HCT116 (cell line): ENCODE measurements around the gene CEP41. TPM values are rescaled to one million over a fixed set of nuclear protein-coding genes. Genes with fewer than 3 reads are reported as not detected.

Experiments used
- ATAC-seq: fragments of 200-7000 bp; cut with Tn5 transposase; 2 replicates; pipeline ENCODE4 v1.9.1; 2020; ENCODE audit warnings: mild to moderate bottlenecking, moderate library complexity
- BruUV-seq: library from RNA; stranded (reverse); fragments of 400-500 nt; replicated peaks from 2 replicates; lab custom pipeline; 2021; lab: Mats Ljungman, UMichigan
- CTCF ChIA-PET: fragments of 300-600 bp; sonication (Branson Sonifier 250); formaldehyde crosslinking; loops from one replicate; lab custom pipeline; 2021; ENCODE audit warnings: antibody characterized with exemption; lab: Charles Lee
- POLR2A ChIA-PET: fragments of 300-600, 350-600 bp; sonication (Branson Sonifier 250); formaldehyde crosslinking; loops from one replicate; lab custom pipeline; 2021; ENCODE audit warnings: antibody characterized with exemption; lab: Charles Lee
- RAD21 ChIA-PET, 2 experiments: fragments of 300-600 bp; sonication (Branson Sonifier 250); formaldehyde crosslinking; loops; one replicate each; lab custom pipeline; 2023; ENCODE audit warnings: low total read pairs in 2 of 2; ENCODE audit not compliant: uncharacterized antibody in 2 of 2, unreplicated experiment in 2 of 2, low non-redundant PET in 1 of 2; lab: Charles Lee
- DNase-seq: peaks from one replicate; pipeline ENCODE4 v3.0.0-alpha.2; 2010; ENCODE audit warnings: low read depth, low spot score
- H2AFZ ChIP-seq: fragments of 200-600 bp; shearing (Covaris generic), sonication (generic); 2 replicates; pipeline ENCODE4 v1.6.1; 2017; ENCODE audit warnings: low read depth, mixed run types, mixed read lengths, antibody characterized with exemption, low read length; ENCODE audit not compliant: poor library complexity, severe bottlenecking
- H3K27ac ChIP-seq: 2 replicates; pipeline ENCODE4 v1.5.1; 2012; ENCODE audit warnings: low read depth, low read length
- H3K27me3 ChIP-seq: fragments of 200-600 bp; sonication (generic); 2 replicates; pipeline ENCODE4 v1.6.1; 2016; ENCODE audit warnings: mixed run types, low read length, mixed read lengths; ENCODE audit not compliant: insufficient read depth
- H3K36me3 ChIP-seq, 2 experiments: fragments of 200-500 bp in 1 of 2; fragments of 200-600 bp in 1 of 2; sonication (Bioruptor generic) in 1 of 2; sonication (generic) in 1 of 2; 2 replicates each; pipeline versions ENCODE4 v1.5.1 to v1.6.1; 2014 to 2016; ENCODE audit warnings: low read length in 2 of 2, inconsistent platforms in 1 of 2, mixed read lengths in 1 of 2, mixed run types in 1 of 2; ENCODE audit not compliant: insufficient read depth in 2 of 2, control insufficient read depth in 1 of 2
- H3K4me1 ChIP-seq, 2 experiments: fragments of 200-600 bp in 1 of 2; sonication (generic) in 1 of 2; 2 replicates each; pipeline versions ENCODE4 v1.5.1 to v1.6.1; 2012 to 2017; ENCODE audit warnings: low read length in 2 of 2, inconsistent platforms in 1 of 2, mild to moderate bottlenecking in 1 of 2, mixed read lengths in 1 of 2, mixed run types in 1 of 2, moderate library complexity in 1 of 2; ENCODE audit not compliant: insufficient read depth in 2 of 2, control insufficient read depth in 1 of 2
- H3K4me2 ChIP-seq: fragments of 200-600 bp; sonication (generic); 2 replicates; pipeline ENCODE4 v1.6.1; 2017; ENCODE audit warnings: mixed run types, low read length, mixed read lengths
- H3K4me3 ChIP-seq, 2 experiments: fragments of 200-600 bp in 1 of 2; sonication (generic) in 1 of 2; replicated peaks in 1 of 2; 2 replicates each; pipeline ENCODE4 v1.5.1; 2011 to 2016; ENCODE audit warnings: low read length in 2 of 2, control low read depth in 1 of 2, low read depth in 1 of 2, mild to moderate bottlenecking in 1 of 2, mixed read lengths in 1 of 2, mixed run types in 1 of 2
- H3K79me2 ChIP-seq: fragments of 200-600 bp; sonication (generic); 2 replicates; pipeline ENCODE4 v1.6.1; 2017; ENCODE audit warnings: mild to moderate bottlenecking, mixed run types, low read length, moderate library complexity, mixed read lengths; ENCODE audit not compliant: insufficient read depth
- H3K9ac ChIP-seq: fragments of 200-600 bp; sonication (generic); 2 replicates; pipeline ENCODE4 v1.6.1; 2016; ENCODE audit warnings: low read length, mixed read lengths
- H3K9me2 ChIP-seq: fragments of 200-600 bp; sonication (generic), shearing (Covaris generic); 2 replicates; pipeline ENCODE4 v1.6.1; 2017; ENCODE audit warnings: mixed run types, mild to moderate bottlenecking, moderate library complexity; ENCODE audit not compliant: insufficient read depth
- H3K9me3 ChIP-seq, 2 experiments: fragments of 200-500 bp in 1 of 2; fragments of 200-600 bp in 1 of 2; sonication (Bioruptor generic) in 1 of 2; sonication (generic) in 1 of 2; 2 replicates each; pipeline ENCODE4 v1.6.1; 2014 to 2017; ENCODE audit warnings: low read length in 2 of 2, mixed read lengths in 2 of 2, inconsistent platforms in 1 of 2, low read depth in 1 of 2, mild to moderate bottlenecking in 1 of 2, mixed run types in 1 of 2, moderate library complexity in 1 of 2; ENCODE audit not compliant: control insufficient read depth in 1 of 2, insufficient read depth in 1 of 2
- H4K20me1 ChIP-seq: fragments of 200-600 bp; sonication (generic), shearing (Covaris generic); 2 replicates; pipeline ENCODE4 v1.6.1; 2017; ENCODE audit warnings: mixed run types, mild to moderate bottlenecking, moderate library complexity; ENCODE audit not compliant: insufficient read depth
- CBX3 ChIP-seq: IDR thresholded peaks from 2 replicates; pipeline ENCODE4 v1.6.1; 2012; ENCODE audit warnings: low read depth
- CEBPB ChIP-seq: IDR thresholded peaks from 2 replicates; pipeline ENCODE4 v1.6.1; 2012; ENCODE audit warnings: low read depth
- CTCF ChIP-seq, 3 experiments: fragments of 200-600 bp in 1 of 3; sonication (generic) in 1 of 3; IDR thresholded peaks in 2 of 3; conservative IDR thresholded peaks in 1 of 3; 2 replicates each; pipeline ENCODE4 v1.5.1; 2012 to 2017; ENCODE audit warnings: low read depth in 2 of 3, low read length in 2 of 3, antibody characterized with exemption in 1 of 3, borderline replicate concordance in 1 of 3, control low read depth in 1 of 3, mild to moderate bottlenecking in 1 of 3, mixed read lengths in 1 of 3, mixed run types in 1 of 3, moderate library complexity in 1 of 3; ENCODE audit not compliant: insufficient read depth in 1 of 3
- ELF1 ChIP-seq: IDR thresholded peaks from 2 replicates; pipeline ENCODE4 v1.6.1; 2012; ENCODE audit warnings: low read depth, borderline replicate concordance
- EZH2 ChIP-seq: fragments of 200-600 bp; sonication (generic); IDR thresholded peaks from 2 replicates; pipeline ENCODE4 v1.6.1; 2017; ENCODE audit warnings: antibody characterized with exemption, mixed run types
- JUND ChIP-seq: IDR thresholded peaks from 2 replicates; pipeline ENCODE4 v1.6.1; 2012
- MAX ChIP-seq: IDR thresholded peaks from 2 replicates; pipeline ENCODE4 v1.6.1; 2012
- POLR2AphosphoS5 ChIP-seq: IDR thresholded peaks from 2 replicates; pipeline ENCODE4 v1.6.1; 2011; ENCODE audit warnings: mild to moderate bottlenecking, low read depth, low read length, moderate library complexity
- REST ChIP-seq: IDR thresholded peaks from 2 replicates; pipeline ENCODE4 v1.6.1; 2012; ENCODE audit warnings: low read depth
- SP1 ChIP-seq: IDR thresholded peaks from 2 replicates; pipeline ENCODE4 v1.6.1; 2012; ENCODE audit warnings: low read depth
- TCF7L2 ChIP-seq: IDR thresholded peaks from 2 replicates; pipeline ENCODE4 v1.7.0; 2011; ENCODE audit warnings: borderline replicate concordance, inconsistent platforms; ENCODE audit not compliant: insufficient read depth, insufficient read length; ENCODE audit errors: extremely low read depth
- ZFX ChIP-seq: fragments of 450-650 bp; IDR thresholded peaks from 2 replicates; pipeline ENCODE4 v1.6.1; 2017
- intact Hi-C: fragments of 100-400 bp; cut with micrococcal nuclease; formaldehyde crosslinking; loops from 2 replicates; pipeline ENCODE4 v1.10.0; 2022
- total RNA-seq: library from RNA; stranded (reverse); gene quantifications from one replicate; pipeline ENCODE4 v1.2.1, GENCODE V29; 2021; ENCODE audit not compliant: unreplicated experiment

CEP41 gene
- total RNA-seq, 1 experiment from 2014 or later, result 13.6 TPM

GRCh38 chr7:130367836-130368746 is 72.7 kb downstream of the CEP41 start:
- Histone ChIP-seq H3K36me3 (no peaks in the 10 kb centered on the region), H3K9me2 (no peaks in the 10 kb centered on the region), H3K27ac (no peak overlapping the region), H3K79me2 (no peaks in the 10 kb centered on the region), H3K9ac (no peak overlapping the region), H3K9me3 (no peaks in the 10 kb centered on the region), H2AFZ (no peak overlapping the region), H3K4me2 (no peak overlapping the region), H3K4me3 (no peak overlapping the region), H3K4me1 (peaks cover 26 to 60% of the 10 kb centered on the region in 2 experiments), H4K20me1 (no peaks in the 10 kb centered on the region), H3K27me3 (no peaks in the 10 kb centered on the region)
- DNase-seq (no peak), ATAC-seq (no peak)
- no TSS peak for BruUV-seq
- ChIA-PET CTCF (no interaction called here), POLR2A (no interaction called here), RAD21 (no interaction called here)
- intact Hi-C loops, result no loop called here
- TF ChIP-seq MAX (no peak), TCF7L2 (no peak), JUND (no peak), CEBPB (no peak), REST (no peak), CTCF (IDR thresholded peaks at IDR 0.05 in 2 of 3, conservative IDR thresholded peaks at IDR 0.05 in 1 of 3; ENCODE audit: borderline replicate concordance in 1 of 3, insufficient read depth in 1 of 3, low read depth in 2 of 3, low read length in 2 of 3) (no peak), POLR2AphosphoS5 (no peak), ZFX (no peak), EZH2 (no peak), ELF1 (no peak), CBX3 (no peak), SP1 (no peak)
